Loucy (cell line): ENCODE results near the gene FERMT3.

Experiments
- H2AFZ ChIP-seq: fragments of 200-600 bp; sonication (generic); 2 replicates; pipeline ENCODE4 v1.6.0; 2016; ENCODE audit warnings: antibody characterized with exemption, mild to moderate bottlenecking, low read length, moderate library complexity
- H3F3A ChIP-seq: fragments of 200-600 bp; 2 replicates; pipeline ENCODE4 v1.6.0; 2016; ENCODE audit warnings: antibody characterized with exemption, low read depth, mild to moderate bottlenecking
- H3K27me3 ChIP-seq: fragments of 200-600 bp; sonication (generic); 2 replicates; pipeline ENCODE4 v1.6.1; 2014; ENCODE audit warnings: low read length, mild to moderate bottlenecking; ENCODE audit not compliant: insufficient read depth, poor library complexity, severe bottlenecking
- H3K36me3 ChIP-seq: fragments of 200-600 bp; sonication (generic); 2 replicates; pipeline ENCODE4 v1.6.1; 2016; ENCODE audit warnings: low read length; ENCODE audit not compliant: insufficient read depth
- H3K4me1 ChIP-seq: fragments of 200-600 bp; sonication (generic); 2 replicates; pipeline ENCODE4 v1.5.1; 2014; ENCODE audit warnings: low read length, mild to moderate bottlenecking; ENCODE audit not compliant: insufficient read depth, poor library complexity, severe bottlenecking
- H3K4me2 ChIP-seq: fragments of 200-600 bp; sonication (generic); 2 replicates; pipeline ENCODE4 v1.6.0; 2014; ENCODE audit warnings: antibody characterized with exemption, low read length, low read depth, mild to moderate bottlenecking; ENCODE audit not compliant: poor library complexity, severe bottlenecking
- H3K4me3 ChIP-seq: fragments of 200-600 bp; sonication (generic); 2 replicates; pipeline ENCODE4 v1.5.1; 2014; ENCODE audit warnings: low read length, mild to moderate bottlenecking, mixed read lengths; ENCODE audit not compliant: poor library complexity, severe bottlenecking
- H3K79me2 ChIP-seq: fragments of 200-600 bp; sonication (generic); 2 replicates; pipeline ENCODE4 v1.6.1; 2014; ENCODE audit warnings: low read length; ENCODE audit not compliant: insufficient read depth
- H3K9ac ChIP-seq: fragments of 200-600 bp; sonication (generic); 2 replicates; pipeline ENCODE4 v1.6.0; 2014; ENCODE audit warnings: mild to moderate bottlenecking, low read depth, low read length, moderate library complexity; ENCODE audit not compliant: poor library complexity, severe bottlenecking
- H3K9me2 ChIP-seq: fragments of 200-600 bp; sonication (generic); replicated peaks from 2 replicates; pipeline ENCODE4 v1.6.1; 2016; ENCODE audit warnings: low read depth, low read length, mixed read lengths
- H3K9me3 ChIP-seq: fragments of 200-600 bp; sonication (generic); 2 replicates; pipeline ENCODE4 v1.6.1; 2014; ENCODE audit warnings: mild to moderate bottlenecking, antibody characterized with exemption, low read length, low read depth; ENCODE audit not compliant: insufficient read depth
- H4K20me1 ChIP-seq: fragments of 200-600 bp; sonication (generic); 2 replicates; pipeline ENCODE4 v1.6.0; 2014; ENCODE audit warnings: antibody characterized with exemption, low read length, mild to moderate bottlenecking; ENCODE audit not compliant: insufficient read depth, poor library complexity, severe bottlenecking
- EZH2phosphoT487 ChIP-seq: fragments of 200-600 bp; IDR thresholded peaks from 2 replicates; pipeline ENCODE4 v1.6.1; 2018; ENCODE audit warnings: antibody characterized with exemption, mild to moderate bottlenecking, moderate library complexity, borderline replicate concordance
- TF ChIP-seq, protein P1 (sequence below): fragments of 200-600 bp; sonication (generic); conservative IDR thresholded peaks from 2 replicates; pipeline ENCODE4 v1.5.1; 2014; ENCODE audit warnings: mild to moderate bottlenecking, antibody characterized with exemption, low read length

Gene FERMT3

GRCh38 chr11:64176751-64177150, 29.8 kb upstream of the FERMT3 start:
- no peak overlapping the region for H3K9ac ChIP-seq
- H3K36me3 ChIP-seq = no peaks in the 10 kb centered on the region
- no peaks in the 10 kb centered on the region for H4K20me1 ChIP-seq
- H2AFZ ChIP-seq = no peak overlapping the region
- H3K9me2 ChIP-seq = no peaks in the 10 kb centered on the region
- no peak overlapping the region for H3K4me3 ChIP-seq
- no peak overlapping the region for H3K4me2 ChIP-seq
- peaks cover 11% of the 10 kb centered on the region for H3K4me1 ChIP-seq
- no peaks in the 10 kb centered on the region for H3F3A ChIP-seq
- no peaks in the 10 kb centered on the region for H3K27me3 ChIP-seq
- TF ChIP-seq, protein P1, sequence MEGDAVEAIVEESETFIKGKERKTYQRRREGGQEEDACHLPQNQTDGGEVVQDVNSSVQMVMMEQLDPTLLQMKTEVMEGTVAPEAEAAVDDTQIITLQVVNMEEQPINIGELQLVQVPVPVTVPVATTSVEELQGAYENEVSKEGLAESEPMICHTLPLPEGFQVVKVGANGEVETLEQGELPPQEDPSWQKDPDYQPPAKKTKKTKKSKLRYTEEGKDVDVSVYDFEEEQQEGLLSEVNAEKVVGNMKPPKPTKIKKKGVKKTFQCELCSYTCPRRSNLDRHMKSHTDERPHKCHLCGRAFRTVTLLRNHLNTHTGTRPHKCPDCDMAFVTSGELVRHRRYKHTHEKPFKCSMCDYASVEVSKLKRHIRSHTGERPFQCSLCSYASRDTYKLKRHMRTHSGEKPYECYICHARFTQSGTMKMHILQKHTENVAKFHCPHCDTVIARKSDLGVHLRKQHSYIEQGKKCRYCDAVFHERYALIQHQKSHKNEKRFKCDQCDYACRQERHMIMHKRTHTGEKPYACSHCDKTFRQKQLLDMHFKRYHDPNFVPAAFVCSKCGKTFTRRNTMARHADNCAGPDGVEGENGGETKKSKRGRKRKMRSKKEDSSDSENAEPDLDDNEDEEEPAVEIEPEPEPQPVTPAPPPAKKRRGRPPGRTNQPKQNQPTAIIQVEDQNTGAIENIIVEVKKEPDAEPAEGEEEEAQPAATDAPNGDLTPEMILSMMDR = no peak
- TF ChIP-seq EZH2phosphoT487 = no peak
- no peaks in the 10 kb centered on the region for H3K9me3 ChIP-seq
- no peaks in the 10 kb centered on the region for H3K79me2 ChIP-seq

DNA sequence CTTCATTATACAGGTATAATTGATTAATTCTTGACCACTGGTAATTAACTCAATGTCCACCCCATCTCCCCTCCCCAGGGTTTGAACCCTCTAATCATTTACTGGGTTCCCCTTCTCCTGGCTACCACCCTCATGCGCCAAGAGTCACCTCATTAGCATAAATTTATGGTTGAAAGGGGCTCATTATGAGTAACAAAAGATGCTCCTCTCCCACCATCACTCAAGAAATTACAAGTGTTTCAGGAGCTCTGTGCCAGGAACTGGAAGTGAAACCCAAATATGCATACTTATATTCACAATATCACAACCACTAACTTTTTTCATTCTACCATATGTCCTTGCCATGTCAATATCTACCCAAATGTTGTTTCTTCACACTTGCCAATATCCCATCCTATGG, 28.3 kb upstream of the FERMT3 start:
- Histone ChIP-seq H3K79me2 (peaks cover 7% of the 10 kb centered on the region), H3K27me3 (no peaks in the 10 kb centered on the region), H3K9ac (no peak overlapping the region), H2AFZ (no peak overlapping the region), H3K36me3 (no peaks in the 10 kb centered on the region), H3K4me1 (peaks cover 16% of the 10 kb centered on the region), H3F3A (no peaks in the 10 kb centered on the region), H3K9me2 (no peaks in the 10 kb centered on the region), H3K4me2 (no peak overlapping the region), H4K20me1 (no peaks in the 10 kb centered on the region), H3K4me3 (no peak overlapping the region), H3K9me3 (no peaks in the 10 kb centered on the region)
- no peak for TF ChIP-seq EZH2phosphoT487

GRCh38 chr11:64178951-64179639, 27.4 kb upstream of the FERMT3 start:
- H3K9me3 ChIP-seq = no peaks in the 10 kb centered on the region
- no peaks in the 10 kb centered on the region for H3K27me3 ChIP-seq
- no peaks in the 10 kb centered on the region for H3K36me3 ChIP-seq
- peaks cover 25% of the 10 kb centered on the region for H3K4me1 ChIP-seq
- peaks cover 8% of the 10 kb centered on the region for H4K20me1 ChIP-seq
- no peak for TF ChIP-seq EZH2phosphoT487
- TF ChIP-seq, protein P1 = no peak
- H3K79me2 ChIP-seq = peaks cover 16% of the 10 kb centered on the region
- no peak overlapping the region for H3K9ac ChIP-seq
- H3K4me2 ChIP-seq = no peak overlapping the region
- H3K4me3 ChIP-seq = no peak overlapping the region
- H2AFZ ChIP-seq = no peak overlapping the region
- H3F3A ChIP-seq = no peaks in the 10 kb centered on the region
- H3K9me2 ChIP-seq = no peaks in the 10 kb centered on the region

GRCh38 chr11:64180891-64181290, 25.6 kb upstream of the FERMT3 start:
- H3K36me3 ChIP-seq = no peaks in the 10 kb centered on the region
- H2AFZ ChIP-seq = no peak overlapping the region
- H3K27me3 ChIP-seq = no peaks in the 10 kb centered on the region
- H3K4me1 ChIP-seq = peaks cover 29% of the 10 kb centered on the region
- peak overlapping the region; percentile 57 for H3K4me2 ChIP-seq
- H3F3A ChIP-seq = no peaks in the 10 kb centered on the region
- no peaks in the 10 kb centered on the region for H3K9me2 ChIP-seq
- H4K20me1 ChIP-seq = peaks cover 9% of the 10 kb centered on the region
- peak overlapping the region; percentile 19 for H3K4me3 ChIP-seq
- peaks cover 26% of the 10 kb centered on the region for H3K79me2 ChIP-seq
- no peaks in the 10 kb centered on the region for H3K9me3 ChIP-seq
- TF ChIP-seq, protein P1 = no peak
- no peak for TF ChIP-seq EZH2phosphoT487
- peak overlapping the region; percentile 57 for H3K9ac ChIP-seq
